ENCODE measurements around the gene VDAC1.
A peak's percentile ranks its signal among the peaks of the same experiment; 100 is the strongest.
"Not testable (repeated sequence)": the region's sequence is repeated elsewhere in the genome, so short reads cannot be mapped to it uniquely, and the experiment has no call there.

The VDAC1 gene

GRCh38 chr5:133943475-133943817 is 61.3 kb downstream of the VDAC1 start:
- peak overlapping the region; percentile 62 for H3K27ac ChIP-seq
- no peak for TF ChIP-seq CTCF (conservative IDR thresholded peaks at IDR 0.05)

- TF ChIP-seq CTCF (conservative IDR thresholded peaks at IDR 0.05): no peak
- H3K27ac ChIP-seq: peak overlapping the region; percentile 62
These were observed 61.9 kb downstream of the VDAC1 start for GRCh38 chr5:133942614-133943474.

GRCh38 chr5:133941456-133942196 is 63.1 kb downstream of the VDAC1 start:
- TF ChIP-seq CTCF (conservative IDR thresholded peaks at IDR 0.05): no peak
- peak overlapping the region; percentile 62; the same call in 1 of the 2 replicates for H3K27ac ChIP-seq

GRCh38 chr5:133939668-133940067 is 65.1 kb downstream of the VDAC1 start:
- TF ChIP-seq CTCF (conservative IDR thresholded peaks at IDR 0.05): no peak
- H3K27ac ChIP-seq: no peak overlapping the region

- TF ChIP-seq CTCF (conservative IDR thresholded peaks at IDR 0.05): no peak
- H3K27ac ChIP-seq: no peak overlapping the region
These were observed 65.8 kb downstream of the VDAC1 start for GRCh38 chr5:133938929-133939328.

GRCh38 chr5:133938039-133938821 is 66.5 kb downstream of the VDAC1 start:
- TF ChIP-seq CTCF (conservative IDR thresholded peaks at IDR 0.05): no peak
- no peak overlapping the region for H3K27ac ChIP-seq

GRCh38 chr5:133937628-133938027 is 67.1 kb downstream of the VDAC1 start:
- not testable (repeated sequence) for H3K27ac ChIP-seq

Measured in VCaP (cell line).